Neural crest cell (in vitro differentiated cells): ENCODE results near the gene COL4A1. TPM values are rescaled to one million over a fixed set of nuclear protein-coding genes. Genes with fewer than 3 reads are reported as not detected.

Source experiments
- DNase-seq: peaks from one replicate; pipeline ENCODE4 v3.0.0; 2021; ENCODE audit warnings: low read depth, mixed read lengths, low spot score
- H3K27ac Mint-ChIP-seq: one replicate; pipeline ENCODE4 v1.8.0; 2021; ENCODE audit warnings: mild to moderate bottlenecking, mixed read lengths; ENCODE audit not compliant: unreplicated experiment
- H3K27me3 Mint-ChIP-seq: 2 replicates; pipeline ENCODE4 v1.8.0; 2021; ENCODE audit warnings: low read depth, mild to moderate bottlenecking, mixed read lengths
- H3K36me3 Mint-ChIP-seq: 2 replicates; pipeline ENCODE4 v1.8.0; 2021; ENCODE audit warnings: low read depth, mild to moderate bottlenecking, mixed read lengths
- H3K4me1 Mint-ChIP-seq: 2 replicates; pipeline ENCODE4 v1.8.0; 2021; ENCODE audit warnings: mixed read lengths
- H3K4me3 Mint-ChIP-seq: one replicate; pipeline ENCODE4 v1.8.0; 2021; ENCODE audit warnings: mild to moderate bottlenecking, mixed read lengths
- H3K9me3 Mint-ChIP-seq: 2 replicates; pipeline ENCODE4 v1.8.0; 2021; ENCODE audit warnings: mixed read lengths
- total RNA-seq: library from RNA; stranded (reverse); gene quantifications from 2 replicates; pipeline ENCODE4 v1.2.1, GENCODE V29; 2021
- TF ChIP-seq, protein P1 (sequence below): fragments of 200-600 bp; sonication (generic); conservative IDR thresholded peaks from 2 replicates; pipeline ENCODE4 v1.5.0; 2021; ENCODE audit warnings: antibody characterized with exemption, mild to moderate bottlenecking

Gene COL4A1
- total RNA-seq, 1 donor from 2014 or later = 65.5 TPM

DNA sequence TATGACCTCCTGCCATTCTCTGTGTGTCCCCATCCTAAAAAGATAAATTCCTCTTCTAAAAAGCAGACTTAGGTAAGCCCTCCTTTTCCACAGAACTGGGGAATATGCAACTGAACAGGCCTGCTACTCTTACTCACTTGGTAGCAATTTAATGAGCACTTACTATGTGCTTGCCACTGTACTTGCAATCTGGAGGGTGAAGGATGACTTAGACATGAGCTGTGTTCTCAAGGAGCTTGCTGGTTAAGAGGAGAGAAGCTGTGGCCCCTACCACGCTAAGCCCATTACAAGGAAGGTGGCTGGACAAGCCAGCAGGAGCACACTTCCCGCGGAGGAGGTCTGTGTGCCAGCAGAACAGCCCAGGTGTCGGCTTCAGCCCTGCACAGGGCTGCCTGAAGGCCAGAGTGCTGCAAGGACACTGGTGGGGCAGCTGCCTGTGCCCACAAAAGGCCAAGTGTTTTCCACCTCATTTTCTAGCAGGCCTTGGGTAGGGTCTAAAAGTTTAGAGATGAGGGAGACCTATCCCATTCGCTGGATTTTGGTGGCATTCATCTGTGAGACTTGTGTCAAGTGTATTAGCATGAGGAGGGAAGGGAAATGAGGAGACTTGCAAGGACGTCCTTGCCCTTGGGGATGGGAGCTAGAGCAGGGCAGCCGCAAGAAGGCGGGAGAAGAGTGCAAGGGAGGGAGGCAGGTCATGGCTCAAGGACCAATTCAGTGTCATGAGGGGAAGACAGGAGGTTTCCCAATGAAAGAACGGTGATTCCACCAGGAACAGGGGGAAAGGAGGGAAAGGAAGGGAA is 52.0 kb downstream of the COL4A1 start:
- no peak for DNase-seq
- H3K9me3 Mint-ChIP-seq = no peaks in the 10 kb centered on the region
- TF ChIP-seq, protein P1, sequence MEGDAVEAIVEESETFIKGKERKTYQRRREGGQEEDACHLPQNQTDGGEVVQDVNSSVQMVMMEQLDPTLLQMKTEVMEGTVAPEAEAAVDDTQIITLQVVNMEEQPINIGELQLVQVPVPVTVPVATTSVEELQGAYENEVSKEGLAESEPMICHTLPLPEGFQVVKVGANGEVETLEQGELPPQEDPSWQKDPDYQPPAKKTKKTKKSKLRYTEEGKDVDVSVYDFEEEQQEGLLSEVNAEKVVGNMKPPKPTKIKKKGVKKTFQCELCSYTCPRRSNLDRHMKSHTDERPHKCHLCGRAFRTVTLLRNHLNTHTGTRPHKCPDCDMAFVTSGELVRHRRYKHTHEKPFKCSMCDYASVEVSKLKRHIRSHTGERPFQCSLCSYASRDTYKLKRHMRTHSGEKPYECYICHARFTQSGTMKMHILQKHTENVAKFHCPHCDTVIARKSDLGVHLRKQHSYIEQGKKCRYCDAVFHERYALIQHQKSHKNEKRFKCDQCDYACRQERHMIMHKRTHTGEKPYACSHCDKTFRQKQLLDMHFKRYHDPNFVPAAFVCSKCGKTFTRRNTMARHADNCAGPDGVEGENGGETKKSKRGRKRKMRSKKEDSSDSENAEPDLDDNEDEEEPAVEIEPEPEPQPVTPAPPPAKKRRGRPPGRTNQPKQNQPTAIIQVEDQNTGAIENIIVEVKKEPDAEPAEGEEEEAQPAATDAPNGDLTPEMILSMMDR = no peak
- no peaks in the 10 kb centered on the region for H3K27me3 Mint-ChIP-seq
- H3K36me3 Mint-ChIP-seq = no peaks in the 10 kb centered on the region
- H3K4me1 Mint-ChIP-seq = peaks cover 26% of the 10 kb centered on the region
- peak overlapping the region; percentile 92 for H3K27ac Mint-ChIP-seq
- no peak overlapping the region for H3K4me3 Mint-ChIP-seq

DNA sequence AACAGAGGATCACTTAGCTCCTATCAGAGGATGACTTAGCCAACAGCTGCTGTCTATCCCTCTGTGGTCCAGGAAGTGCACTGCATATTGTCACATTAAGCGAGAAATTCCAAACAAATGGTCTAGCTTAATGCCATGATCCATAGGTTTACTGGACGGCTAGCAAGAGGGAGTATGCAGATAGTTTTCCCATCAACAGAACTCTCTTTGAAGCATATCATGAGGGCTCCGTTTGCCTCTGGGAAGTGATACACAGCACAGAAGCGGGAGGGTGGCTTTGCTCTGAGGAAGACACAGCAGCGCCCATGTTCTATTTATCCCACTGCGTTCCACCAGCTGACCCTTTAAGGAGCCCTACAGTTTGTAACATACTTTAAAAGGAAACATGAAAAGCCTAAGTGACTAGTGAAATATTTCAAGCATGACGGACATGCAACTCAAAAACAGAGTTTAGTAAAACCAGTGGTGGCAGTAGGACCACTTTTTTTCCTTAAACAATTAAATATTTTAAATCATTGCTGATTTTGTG is 52.7 kb downstream of the COL4A1 start:
- no peak for DNase-seq
- Mint-ChIP-seq H3K27ac (no peak overlapping the region), H3K27me3 (no peaks in the 10 kb centered on the region), H3K9me3 (no peaks in the 10 kb centered on the region), H3K4me3 (no peak overlapping the region), H3K36me3 (no peaks in the 10 kb centered on the region), H3K4me1 (peaks cover 26% of the 10 kb centered on the region)
- TF ChIP-seq, protein P1 = no peak

DNA sequence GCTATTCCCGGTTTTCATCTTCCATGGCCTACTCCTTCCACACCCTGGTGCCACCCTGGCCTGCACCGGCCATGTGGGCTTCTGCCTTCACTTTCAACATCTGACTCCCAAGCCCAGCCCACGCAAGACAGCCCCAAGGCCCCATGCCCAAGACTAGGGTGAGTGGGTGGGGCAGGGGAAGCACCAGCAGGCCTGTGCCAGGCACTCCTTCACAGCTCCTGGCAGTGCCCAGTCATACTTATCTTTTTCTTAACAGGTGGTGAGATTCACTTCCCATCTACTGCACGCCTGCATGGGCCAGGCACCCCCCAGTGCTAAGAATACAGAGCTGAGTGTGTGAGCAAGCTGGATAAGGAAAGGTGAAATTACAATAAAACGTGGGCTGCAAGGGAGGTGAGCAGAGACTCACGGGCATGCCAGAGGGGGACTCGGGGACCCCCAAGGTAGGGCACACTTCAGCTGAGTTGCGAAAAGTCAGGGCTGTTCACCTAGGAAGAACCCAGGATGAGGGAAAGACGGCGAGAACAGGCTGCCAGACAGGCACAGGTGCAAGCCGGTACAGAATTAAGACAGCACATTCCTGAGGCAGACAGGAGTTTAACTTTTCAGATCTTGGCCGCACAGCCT is 55.7 kb downstream of the COL4A1 start:
- TF ChIP-seq, protein P1 = no peak
- H3K4me3 Mint-ChIP-seq = no peak overlapping the region
- H3K36me3 Mint-ChIP-seq = no peaks in the 10 kb centered on the region
- peaks cover 32% of the 10 kb centered on the region for H3K4me1 Mint-ChIP-seq
- H3K27me3 Mint-ChIP-seq = no peaks in the 10 kb centered on the region
- no peak overlapping the region for H3K27ac Mint-ChIP-seq
- DNase-seq = no peak
- H3K9me3 Mint-ChIP-seq = no peaks in the 10 kb centered on the region

DNA sequence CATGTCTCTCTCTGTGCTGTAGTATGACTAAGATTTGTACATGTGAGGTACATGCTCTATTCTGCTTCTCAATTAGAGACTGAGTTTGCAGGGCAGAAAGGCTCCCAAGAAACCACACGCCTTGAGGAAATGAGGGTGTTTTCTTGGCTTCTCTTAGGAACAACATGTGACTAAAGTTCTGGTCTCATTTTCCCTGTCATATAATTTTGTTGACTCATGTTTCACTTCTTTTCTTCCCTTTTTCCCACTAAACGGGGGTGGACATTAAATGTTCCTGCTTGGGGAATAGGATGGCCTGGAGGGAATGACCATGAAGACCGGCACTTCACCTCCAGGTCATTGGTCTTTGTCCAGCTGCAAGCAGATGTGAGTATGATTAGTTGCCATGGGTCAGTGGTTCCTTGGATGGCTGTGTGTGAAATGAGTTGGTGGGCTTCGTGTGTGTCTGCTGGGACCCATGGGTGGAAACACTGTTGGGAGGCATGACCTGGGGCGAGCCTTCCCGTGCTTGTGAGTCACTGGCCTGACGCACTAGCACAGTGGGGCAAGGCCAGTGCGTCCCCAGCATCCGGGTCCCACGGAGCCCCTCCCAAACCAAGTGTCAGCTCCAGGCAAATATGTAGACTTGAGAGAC is 56.6 kb downstream of the COL4A1 start:
- H3K27ac Mint-ChIP-seq = no peak overlapping the region
- H3K36me3 Mint-ChIP-seq = no peaks in the 10 kb centered on the region
- H3K9me3 Mint-ChIP-seq = no peaks in the 10 kb centered on the region
- no peak for DNase-seq
- H3K27me3 Mint-ChIP-seq = no peaks in the 10 kb centered on the region
- peaks cover 28% of the 10 kb centered on the region for H3K4me1 Mint-ChIP-seq
- H3K4me3 Mint-ChIP-seq = no peak overlapping the region
- TF ChIP-seq, protein P1 = no peak

DNA sequence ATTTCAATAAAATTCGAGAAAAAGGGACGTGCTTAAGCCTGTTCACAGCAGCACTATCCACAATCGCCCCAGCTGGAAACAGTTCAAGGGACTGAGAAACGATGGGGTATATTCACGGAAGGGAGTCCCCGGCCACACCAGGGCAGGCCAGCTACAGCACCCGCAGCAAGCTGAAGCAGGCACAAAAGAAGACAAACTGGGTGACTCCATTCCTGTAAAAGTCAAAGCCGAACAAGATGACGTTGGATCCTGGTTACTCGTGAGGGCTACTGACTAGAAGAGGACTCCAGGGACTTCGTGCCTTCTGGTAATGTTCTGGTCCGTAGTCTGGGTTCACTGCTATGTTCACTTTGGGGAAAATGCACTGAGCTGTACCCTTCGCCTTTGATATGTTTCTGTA is 57.6 kb downstream of the COL4A1 start:
- H3K27ac Mint-ChIP-seq = no peak overlapping the region
- peaks cover 19% of the 10 kb centered on the region for H3K4me1 Mint-ChIP-seq
- TF ChIP-seq, protein P1 = no peak
- no peak overlapping the region for H3K4me3 Mint-ChIP-seq
- H3K36me3 Mint-ChIP-seq = no peaks in the 10 kb centered on the region
- no peaks in the 10 kb centered on the region for H3K9me3 Mint-ChIP-seq
- H3K27me3 Mint-ChIP-seq = no peaks in the 10 kb centered on the region
- no peak for DNase-seq
